ENCODE results near the gene BATF3.

Gene BATF3, protein sequence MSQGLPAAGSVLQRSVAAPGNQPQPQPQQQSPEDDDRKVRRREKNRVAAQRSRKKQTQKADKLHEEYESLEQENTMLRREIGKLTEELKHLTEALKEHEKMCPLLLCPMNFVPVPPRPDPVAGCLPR

GRCh38 chr1:212699625-212700222 lies at the start of gene BATF3:
Gene BATF3, minus strand, starts transcription at chr1:212699840. Its CDS starts 78 bp downstream, at chr1:212699762.
- TF ChIP-seq FOXA1 (IDR thresholded peaks at IDR 0.05) (no peak), FOXM1 (IDR thresholded peaks at IDR 0.05; ENCODE audit: borderline replicate concordance) (no peak), L3MBTL2 (conservative IDR thresholded peaks at IDR 0.05) (peak; percentile 94)
- CTCF ChIA-PET = interaction anchor here (0.8 kb wide), 1 partner anchor 22 kb away, joined by 3 read pairs; no protein-coding TSS in a partner anchor
- POLR2A ChIA-PET = no interaction called here
- DNase-seq (ENCODE audit: extremely low spot score) = peak; percentile 55

DNA sequence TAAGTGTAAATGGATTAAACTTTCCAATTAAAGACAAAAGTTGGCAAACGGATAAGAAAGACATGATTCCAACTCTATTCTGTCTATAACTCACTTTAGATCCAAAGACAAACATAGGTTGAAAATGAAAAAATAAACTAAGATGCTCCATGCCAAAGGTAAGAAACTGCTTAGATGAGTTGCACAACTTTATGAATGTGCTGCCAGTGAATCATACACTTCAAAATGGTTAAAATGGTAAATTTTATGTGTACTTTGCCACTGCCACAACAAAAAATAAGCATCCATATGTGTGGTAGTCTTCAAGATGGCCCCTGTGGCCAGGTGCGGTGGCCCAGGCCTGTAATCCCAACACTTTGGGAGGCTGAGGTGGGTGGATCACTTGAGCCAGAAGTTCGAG lies 46.9 kb upstream of the BATF3 start:
- CTCF ChIA-PET = interaction anchor here (0.7 kb wide), 1 partner anchor 8 kb away, joined by 3 read pairs; no protein-coding TSS in a partner anchor
- TF ChIP-seq SP1 (IDR thresholded peaks at IDR 0.05) = no peak
- no peak for TF ChIP-seq ZNF384 (IDR thresholded peaks at IDR 0.05)
- TF ChIP-seq HDGF (IDR thresholded peaks at IDR 0.05; ENCODE audit: borderline replicate concordance) = no peak
- TF ChIP-seq LEF1 (IDR thresholded peaks at IDR 0.05; ENCODE audit: borderline replicate concordance) = no peak
- TF ChIP-seq ARNT (IDR thresholded peaks at IDR 0.05) = no peak
- no peak for TF ChIP-seq ELF4 (IDR thresholded peaks at IDR 0.05)
- no peak for TF ChIP-seq CTBP1 (IDR thresholded peaks at IDR 0.05; ENCODE audit: borderline replicate concordance)
- TF ChIP-seq NFRKB (IDR thresholded peaks at IDR 0.05) = no peak
- no peak for TF ChIP-seq BHLHE40 (IDR thresholded peaks at IDR 0.05; ENCODE audit: borderline replicate concordance)
- TF ChIP-seq, protein P1, sequence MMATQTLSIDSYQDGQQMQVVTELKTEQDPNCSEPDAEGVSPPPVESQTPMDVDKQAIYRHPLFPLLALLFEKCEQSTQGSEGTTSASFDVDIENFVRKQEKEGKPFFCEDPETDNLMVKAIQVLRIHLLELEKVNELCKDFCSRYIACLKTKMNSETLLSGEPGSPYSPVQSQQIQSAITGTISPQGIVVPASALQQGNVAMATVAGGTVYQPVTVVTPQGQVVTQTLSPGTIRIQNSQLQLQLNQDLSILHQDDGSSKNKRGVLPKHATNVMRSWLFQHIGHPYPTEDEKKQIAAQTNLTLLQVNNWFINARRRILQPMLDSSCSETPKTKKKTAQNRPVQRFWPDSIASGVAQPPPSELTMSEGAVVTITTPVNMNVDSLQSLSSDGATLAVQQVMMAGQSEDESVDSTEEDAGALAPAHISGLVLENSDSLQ (IDR thresholded peaks at IDR 0.05) = no peak
- TF ChIP-seq L3MBTL2 (conservative IDR thresholded peaks at IDR 0.05) = no peak
- TF ChIP-seq TARDBP (IDR thresholded peaks at IDR 0.05) = no peak
- no peak for TF ChIP-seq FOXA1 (IDR thresholded peaks at IDR 0.05)
- TF ChIP-seq SUZ12 (IDR thresholded peaks at IDR 0.05) = no peak
- TF ChIP-seq FOXK2 (IDR thresholded peaks at IDR 0.05) = no peak
- TF ChIP-seq FOXM1 (IDR thresholded peaks at IDR 0.05; ENCODE audit: borderline replicate concordance) = no peak

DNA sequence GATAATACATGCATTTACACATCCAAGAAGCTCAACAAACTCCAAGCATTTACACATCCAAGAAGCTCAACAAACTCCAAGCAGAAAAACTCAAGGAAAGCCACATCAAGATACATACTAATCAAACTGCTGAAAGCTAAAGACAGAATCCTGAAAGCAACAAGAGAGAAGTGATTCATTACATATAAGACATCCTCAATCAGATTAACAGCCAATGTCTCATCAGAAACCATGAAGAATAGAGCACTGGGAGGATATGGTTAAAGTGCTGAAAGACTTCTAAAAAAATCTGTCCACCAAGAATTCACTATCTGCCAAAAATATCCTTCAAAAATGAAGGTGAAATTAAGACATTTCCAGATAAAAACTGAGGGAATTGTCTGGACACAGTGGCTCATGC lies 45.7 kb upstream of the BATF3 start:
- TF ChIP-seq L3MBTL2 (conservative IDR thresholded peaks at IDR 0.05) (no peak), FOXK2 (IDR thresholded peaks at IDR 0.05) (no peak), NFRKB (IDR thresholded peaks at IDR 0.05) (no peak), ARNT (IDR thresholded peaks at IDR 0.05) (no peak), FOXA1 (IDR thresholded peaks at IDR 0.05) (no peak), SP1 (IDR thresholded peaks at IDR 0.05) (no peak), BHLHE40 (IDR thresholded peaks at IDR 0.05; ENCODE audit: borderline replicate concordance) (no peak), TARDBP (IDR thresholded peaks at IDR 0.05) (no peak), ZNF384 (IDR thresholded peaks at IDR 0.05) (no peak), LEF1 (IDR thresholded peaks at IDR 0.05; ENCODE audit: borderline replicate concordance) (no peak)
- TF ChIP-seq, protein P1 (IDR thresholded peaks at IDR 0.05) = no peak
- CTCF ChIA-PET = no interaction called here
- POLR2A ChIA-PET = no interaction called here
- no peak for DNase-seq (ENCODE audit: extremely low spot score)

More for the DNA sequence above, 46.9 kb upstream of the BATF3 start:
- POLR2A ChIA-PET = interaction anchor here (1.0 kb wide), 1 partner anchor 45 kb away, joined by 3 read pairs; no protein-coding TSS in a partner anchor
- no peak for DNase-seq (ENCODE audit: extremely low spot score)

- ChIA-PET CTCF (no interaction called here), POLR2A (interaction anchor here (0.7 to 1.5 kb wide), 2 partner anchors 77 to 114 kb away, joined by 3 read pairs; no protein-coding TSS in a partner anchor)
- TF ChIP-seq FOXA1 (IDR thresholded peaks at IDR 0.05) (no peak), ELF4 (IDR thresholded peaks at IDR 0.05) (no peak), FOXK2 (IDR thresholded peaks at IDR 0.05) (no peak), LEF1 (IDR thresholded peaks at IDR 0.05; ENCODE audit: borderline replicate concordance) (no peak), ZNF384 (IDR thresholded peaks at IDR 0.05) (no peak), ARNT (IDR thresholded peaks at IDR 0.05) (no peak), HDGF (IDR thresholded peaks at IDR 0.05; ENCODE audit: borderline replicate concordance) (no peak), CTBP1 (IDR thresholded peaks at IDR 0.05; ENCODE audit: borderline replicate concordance) (no peak), TARDBP (IDR thresholded peaks at IDR 0.05) (no peak), BHLHE40 (IDR thresholded peaks at IDR 0.05; ENCODE audit: borderline replicate concordance) (no peak), SUZ12 (IDR thresholded peaks at IDR 0.05) (no peak), SP1 (IDR thresholded peaks at IDR 0.05) (no peak), FOXM1 (IDR thresholded peaks at IDR 0.05; ENCODE audit: borderline replicate concordance) (no peak), L3MBTL2 (conservative IDR thresholded peaks at IDR 0.05) (no peak), NFRKB (IDR thresholded peaks at IDR 0.05) (no peak)
- TF ChIP-seq, protein P1 (IDR thresholded peaks at IDR 0.05) = no peak
- no peak for DNase-seq (ENCODE audit: extremely low spot score)
These were observed 44.3 kb upstream of the BATF3 start for GRCh38 chr1:212743901-212744475.

DNA sequence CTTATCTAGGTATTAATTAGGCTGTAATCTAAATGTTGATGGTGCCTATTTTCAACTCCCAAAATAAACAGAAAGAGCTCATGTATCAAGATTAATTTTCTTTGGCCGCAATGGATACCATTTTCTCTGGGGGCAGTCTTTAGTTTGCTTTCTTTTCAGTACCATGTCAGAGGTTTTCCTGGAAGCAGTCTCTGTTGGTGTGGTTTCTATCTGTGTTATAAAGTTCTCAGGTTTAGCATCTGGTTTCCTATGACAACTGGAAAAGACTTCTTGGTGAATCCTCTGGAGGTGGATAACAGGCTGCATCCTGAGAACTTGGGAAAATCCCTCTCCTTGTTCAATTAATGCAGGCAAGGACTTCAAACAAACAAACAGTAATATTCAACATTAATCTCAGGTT lies 38.7 kb upstream of the BATF3 start:
- POLR2A ChIA-PET = no interaction called here
- DNase-seq (ENCODE audit: extremely low spot score) = no peak
- no peak for TF ChIP-seq FOXK2 (IDR thresholded peaks at IDR 0.05)
- no peak for TF ChIP-seq TARDBP (IDR thresholded peaks at IDR 0.05)
- TF ChIP-seq, protein P1 (IDR thresholded peaks at IDR 0.05) = no peak
- TF ChIP-seq ARNT (IDR thresholded peaks at IDR 0.05) = no peak
- no peak for TF ChIP-seq BHLHE40 (IDR thresholded peaks at IDR 0.05; ENCODE audit: borderline replicate concordance)
- TF ChIP-seq LEF1 (IDR thresholded peaks at IDR 0.05; ENCODE audit: borderline replicate concordance) = no peak
- no peak for TF ChIP-seq L3MBTL2 (conservative IDR thresholded peaks at IDR 0.05)
- TF ChIP-seq SP1 (IDR thresholded peaks at IDR 0.05) = no peak
- no peak for TF ChIP-seq CTBP1 (IDR thresholded peaks at IDR 0.05; ENCODE audit: borderline replicate concordance)
- TF ChIP-seq FOXM1 (IDR thresholded peaks at IDR 0.05; ENCODE audit: borderline replicate concordance) = no peak
- no peak for TF ChIP-seq ZNF384 (IDR thresholded peaks at IDR 0.05)
- no peak for TF ChIP-seq SUZ12 (IDR thresholded peaks at IDR 0.05)
- no peak for TF ChIP-seq ELF4 (IDR thresholded peaks at IDR 0.05)
- CTCF ChIA-PET = interaction anchor here (0.6 to 1.0 kb wide), 2 partner anchors 9 to 11 kb away, joined by 3 read pairs; no protein-coding TSS in a partner anchor

Data from HEK293T (cell line).